Mucosa of rectum (tissue), 2 donors: ENCODE measurements around the gene THSD4.
"Not testable (repeated sequence)": the region's sequence is repeated elsewhere in the genome, so short reads cannot be mapped to it uniquely, and the experiment has no call there.

Source experiments
- H3K27ac ChIP-seq, 2 donors: one replicate each; pipeline ENCODE4 v1.7.0; 2013; ENCODE audit warnings: inconsistent platforms in 2 of 2, low read depth in 2 of 2, low read length in 2 of 2
- H3K27me3 ChIP-seq, 2 donors: one replicate each; pipeline ENCODE4 v1.7.0; 2013; ENCODE audit warnings: low read length in 2 of 2; ENCODE audit not compliant: control insufficient read depth in 2 of 2, insufficient read depth in 2 of 2
- H3K36me3 ChIP-seq, 2 donors: one replicate each; pipeline ENCODE4 v1.7.0; 2013; ENCODE audit warnings: low read length in 2 of 2; ENCODE audit not compliant: control insufficient read depth in 2 of 2, insufficient read depth in 2 of 2
- H3K4me1 ChIP-seq, 2 donors: one replicate each; pipeline ENCODE4 v1.7.0; 2013; ENCODE audit warnings: low read length in 2 of 2, mild to moderate bottlenecking in 1 of 2; ENCODE audit not compliant: control insufficient read depth in 2 of 2, insufficient read depth in 2 of 2
- H3K4me3 ChIP-seq, 2 donors: one replicate each; pipeline ENCODE4 v1.7.0; 2013; ENCODE audit warnings: low read length in 2 of 2
- H3K9ac ChIP-seq, 2 donors: one replicate each; pipeline ENCODE4 v1.7.0; 2013; ENCODE audit warnings: low read length in 2 of 2, low read depth in 1 of 2, mild to moderate bottlenecking in 1 of 2
- H3K9me3 ChIP-seq, 2 donors: one replicate each; pipeline ENCODE4 v1.7.0; 2013; ENCODE audit warnings: low read length in 2 of 2; ENCODE audit not compliant: control insufficient read depth in 2 of 2
- donor health status: healthy.
- donor health status: Normal muscosa, but diverticular disease.

The THSD4 gene

DNA sequence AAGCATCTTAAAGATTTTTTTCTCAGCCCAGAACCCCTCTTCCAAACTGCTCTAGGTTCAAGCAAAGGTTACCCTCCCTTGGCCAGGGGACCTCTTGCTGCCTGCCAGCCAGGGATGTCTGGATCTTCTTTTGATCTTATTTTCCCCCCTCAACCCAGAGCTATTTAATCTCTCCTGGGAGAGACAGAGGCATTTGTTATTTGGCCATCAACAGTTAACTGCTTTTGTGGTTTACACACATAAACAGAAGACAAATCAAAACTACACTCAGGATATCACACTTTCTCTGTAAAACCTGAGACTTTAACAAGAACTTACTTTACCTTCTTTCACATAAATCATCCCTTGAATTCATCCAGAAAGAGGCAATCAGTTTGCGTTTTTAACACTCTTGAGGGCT is 272.5 kb downstream of the THSD4 start:
- H3K4me3 ChIP-seq: no peak overlapping the region
- no peaks in the 10 kb centered on the region for H3K27me3 ChIP-seq
- H3K4me1 ChIP-seq: peaks cover 0 to 31% of the 10 kb centered on the region in 2 donors
- H3K9ac ChIP-seq: no peak overlapping the region
- H3K27ac ChIP-seq: no peak overlapping the region
- H3K9me3 ChIP-seq: no peaks in the 10 kb centered on the region
- H3K36me3 ChIP-seq: no peaks in the 10 kb centered on the region

DNA sequence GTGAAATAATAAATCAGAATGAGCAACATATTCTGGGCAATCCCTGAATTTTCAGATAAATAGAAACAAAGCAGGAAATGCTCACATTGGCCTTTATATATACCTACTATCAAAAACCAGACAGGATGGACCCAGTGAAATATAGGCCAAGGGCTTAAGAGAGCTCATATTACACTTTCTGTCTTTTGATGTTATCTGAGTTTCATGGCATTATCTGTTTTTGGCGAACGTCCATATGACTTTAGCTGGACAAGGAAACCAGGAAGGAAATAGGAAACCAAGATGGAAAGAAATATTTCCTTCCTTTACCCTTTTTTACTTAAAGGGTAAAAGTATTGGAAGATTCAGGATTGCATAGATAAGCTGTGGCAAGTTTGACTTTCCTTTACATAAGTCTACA is 274.8 kb downstream of the THSD4 start:
- Histone ChIP-seq H3K27me3 (no peaks in the 10 kb centered on the region), H3K36me3 (no peaks in the 10 kb centered on the region), H3K9ac (no peak overlapping the region), H3K27ac (no peak overlapping the region), H3K4me3 (no peak overlapping the region), H3K4me1 (peaks cover 0 to 25% of the 10 kb centered on the region in 2 donors), H3K9me3 (no peaks in the 10 kb centered on the region)

GRCh38 chr15:71391421-71392088 is 276.3 kb downstream of the THSD4 start:
- no peaks in the 10 kb centered on the region for H3K27me3 ChIP-seq

GRCh38 chr15:71392861-71393283 is 277.6 kb downstream of the THSD4 start:
- no peaks in the 10 kb centered on the region for H3K27me3 ChIP-seq
- no peak overlapping the region for H3K4me3 ChIP-seq
- H3K36me3 ChIP-seq: no peaks in the 10 kb centered on the region
- no peaks in the 10 kb centered on the region for H3K9me3 ChIP-seq
- no peak overlapping the region for H3K9ac ChIP-seq
- H3K4me1 ChIP-seq: peaks cover 0 to 14% of the 10 kb centered on the region in 2 donors
- no peak overlapping the region for H3K27ac ChIP-seq

More at GRCh38 chr15:71391421-71392088, 276.3 kb downstream of the THSD4 start:
- peaks cover 0 to 14% of the 10 kb centered on the region in 2 donors for H3K4me1 ChIP-seq
- no peak overlapping the region for H3K4me3 ChIP-seq
- H3K9ac ChIP-seq: no peak overlapping the region
- H3K9me3 ChIP-seq: no peaks in the 10 kb centered on the region
- no peaks in the 10 kb centered on the region for H3K36me3 ChIP-seq
- no peak overlapping the region for H3K27ac ChIP-seq

DNA sequence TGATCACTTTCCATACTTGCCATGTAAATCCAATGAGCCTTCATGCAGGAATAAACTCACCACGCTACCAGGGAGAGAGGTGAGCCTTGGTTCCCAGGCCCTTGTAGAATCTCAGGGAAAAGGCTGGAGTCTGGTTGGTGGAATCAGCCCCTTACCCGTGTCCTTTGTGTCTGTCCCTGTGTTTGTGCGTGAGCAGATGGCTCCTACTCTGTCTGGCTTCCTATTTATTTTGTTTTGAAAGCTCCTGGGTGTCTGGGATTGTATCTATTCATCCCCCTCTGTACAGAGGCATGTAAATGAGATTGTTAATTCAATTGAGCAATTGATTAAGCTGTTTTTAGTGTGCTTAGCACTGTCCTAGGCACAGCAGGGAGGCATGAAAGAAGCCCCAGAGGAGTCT is 278.1 kb downstream of the THSD4 start:
- no peaks in the 10 kb centered on the region for H3K27me3 ChIP-seq
- no peaks in the 10 kb centered on the region for H3K36me3 ChIP-seq
- no peaks in the 10 kb centered on the region for H3K9me3 ChIP-seq
- H3K9ac ChIP-seq: no peak overlapping the region
- no peak overlapping the region for H3K27ac ChIP-seq
- H3K4me3 ChIP-seq: no peak overlapping the region
- peaks cover 0 to 14% of the 10 kb centered on the region in 2 donors for H3K4me1 ChIP-seq

GRCh38 chr15:71396536-71397125 is 281.4 kb downstream of the THSD4 start:
- no peak overlapping the region for H3K27ac ChIP-seq
- H3K4me3 ChIP-seq: no peak overlapping the region
- H3K27me3 ChIP-seq: no peaks in the 10 kb centered on the region
- H3K9me3 ChIP-seq: no peaks in the 10 kb centered on the region
- peaks cover 0 to 10% of the 10 kb centered on the region in 2 donors for H3K4me1 ChIP-seq
- no peaks in the 10 kb centered on the region for H3K36me3 ChIP-seq
- H3K9ac ChIP-seq: no peak overlapping the region

GRCh38 chr15:71397377-71397776 is 282.1 kb downstream of the THSD4 start:
- no peaks in the 10 kb centered on the region for H3K27me3 ChIP-seq
- no peaks in the 10 kb centered on the region for H3K9me3 ChIP-seq
- peaks cover 0 to 3% of the 10 kb centered on the region in 2 donors for H3K4me1 ChIP-seq
- no peaks in the 10 kb centered on the region for H3K36me3 ChIP-seq
- H3K4me3 ChIP-seq: no peak overlapping the region
- H3K9ac ChIP-seq: no peak overlapping the region
- H3K27ac ChIP-seq: no peak overlapping the region

GRCh38 chr15:71400294-71400693 is 285.0 kb downstream of the THSD4 start:
- no peak overlapping the region for H3K9ac ChIP-seq
- no peak overlapping the region for H3K4me3 ChIP-seq
- no peaks in the 10 kb centered on the region for H3K4me1 ChIP-seq
- H3K9me3 ChIP-seq: no peaks in the 10 kb centered on the region
- no peak overlapping the region for H3K27ac ChIP-seq
- no peaks in the 10 kb centered on the region for H3K36me3 ChIP-seq
- no peaks in the 10 kb centered on the region for H3K27me3 ChIP-seq

DNA sequence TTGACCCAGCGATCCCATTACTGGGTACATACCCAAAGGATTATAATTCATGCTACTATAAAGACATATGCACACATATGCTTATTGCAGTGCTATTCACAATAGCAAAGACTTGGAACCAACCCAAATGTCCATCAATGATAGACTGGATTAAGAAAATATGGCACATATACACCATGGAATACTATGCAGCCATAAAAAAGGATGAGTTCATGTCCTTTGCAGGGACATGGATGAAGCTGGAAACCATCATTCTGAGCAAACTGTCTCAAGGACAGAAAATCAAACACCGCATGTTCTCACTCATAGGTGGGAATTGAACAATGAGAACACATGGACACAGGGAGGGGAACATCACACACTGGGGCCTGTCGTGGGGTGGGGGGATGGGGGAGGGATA is 286.5 kb downstream of the THSD4 start:
- not testable (repeated sequence) for H3K9ac ChIP-seq, H3K27ac ChIP-seq, H3K4me1 ChIP-seq, H3K36me3 ChIP-seq, H3K9me3 ChIP-seq, H3K4me3 ChIP-seq, H3K27me3 ChIP-seq

DNA sequence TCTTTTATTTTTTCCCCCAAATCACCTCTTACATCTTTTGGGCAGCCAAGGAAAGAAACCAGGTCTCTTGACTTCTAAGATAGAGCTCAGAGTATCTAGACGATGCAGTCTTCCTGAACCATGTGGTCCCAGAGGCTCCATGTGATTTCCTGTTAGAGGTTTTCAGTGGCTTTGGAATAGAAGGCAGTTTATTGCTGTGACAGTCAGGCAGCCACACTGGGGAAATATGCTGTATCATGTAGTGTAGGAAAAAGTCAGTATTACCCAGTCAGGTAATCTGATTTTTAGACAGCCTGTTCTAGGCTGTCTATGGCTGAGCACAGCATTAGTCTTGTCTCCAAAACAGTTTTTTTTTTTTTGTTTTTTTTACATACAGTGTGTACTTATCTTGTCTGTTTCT is 294.3 kb downstream of the THSD4 start:
- H3K9me3 ChIP-seq: no peaks in the 10 kb centered on the region
- peaks cover 22 to 29% of the 10 kb centered on the region in 2 donors for H3K4me1 ChIP-seq
- no peak overlapping the region for H3K9ac ChIP-seq
- no peaks in the 10 kb centered on the region for H3K27me3 ChIP-seq
- no peaks in the 10 kb centered on the region for H3K36me3 ChIP-seq
- H3K4me3 ChIP-seq: no peak overlapping the region
- peak overlapping the region in 1 of 2 donors; percentile 87 for H3K27ac ChIP-seq
